HEK293 (cell line): Measurements from ENCODE around the gene PKN3.

ENCODE experiments used
- CTCF ChIA-PET: fragments of 350-600 bp; formaldehyde crosslinking; extraction: SDS; loops from one replicate; lab custom pipeline; 2021; ENCODE audit warnings: antibody characterized with exemption; lab: Yijun Ruan, JAX
- POLR2A ChIA-PET: fragments of 300-600 bp; formaldehyde crosslinking; extraction: SDS; loops from one replicate; lab custom pipeline; 2020; ENCODE audit warnings: antibody characterized with exemption, inconsistent platforms; lab: Yijun Ruan, JAX
- H3K27ac ChIP-seq: fragments of 200-500 bp; sonication (Bioruptor generic); 2 replicates; pipeline ENCODE4 v1.5.1; 2014; ENCODE audit warnings: low read depth, low read length, control low read depth, inconsistent platforms; ENCODE audit errors: extremely low read depth
- H3K36me3 ChIP-seq, 2 experiments: fragments of 200-500 bp in 1 of 2; sonication (Bioruptor generic) in 1 of 2; 1 replicate in 1 of 2; 2 replicates in 1 of 2; pipeline ENCODE4 v1.5.1; 2014 to 2017; ENCODE audit warnings: inconsistent platforms in 2 of 2, low read length in 2 of 2; ENCODE audit not compliant: control insufficient read depth in 2 of 2, insufficient read depth in 1 of 2
- H3K4me1 ChIP-seq: fragments of 200-500 bp; sonication (Bioruptor generic); 2 replicates; pipeline ENCODE4 v1.5.1; 2014; ENCODE audit warnings: mild to moderate bottlenecking, low read length, inconsistent platforms; ENCODE audit not compliant: control insufficient read depth, insufficient read depth
- H3K4me3 ChIP-seq: 2 replicates; pipeline ENCODE4 v1.5.1; 2011; ENCODE audit warnings: low read depth, mild to moderate bottlenecking, control low read depth, low read length, moderate library complexity
- H3K9me3 ChIP-seq: fragments of 200-500 bp; sonication (Bioruptor generic); 2 replicates; pipeline ENCODE4 v1.5.1; 2014; ENCODE audit warnings: low read depth, low read length, inconsistent platforms; ENCODE audit not compliant: control insufficient read depth, insufficient read depth
- GFI1B ChIP-seq: fragments of 450-650 bp; formaldehyde crosslinking; IDR thresholded peaks from 2 replicates; pipeline ENCODE4 v1.5.1; 2016; ENCODE audit warnings: missing biosample characterization, missing genetic modification characterization
- PRDM10 ChIP-seq: fragments of 450-650 bp; formaldehyde crosslinking; IDR thresholded peaks from 2 replicates; pipeline ENCODE4 v1.5.1; 2016; ENCODE audit warnings: missing biosample characterization, missing genetic modification characterization
- SP3 ChIP-seq: fragments of 450-650 bp; formaldehyde crosslinking; IDR thresholded peaks from 2 replicates; pipeline ENCODE4 v1.5.1; 2016; ENCODE audit warnings: missing biosample characterization, missing genetic modification characterization
- YY2 ChIP-seq: fragments of 450-650 bp; formaldehyde crosslinking; IDR thresholded peaks from 2 replicates; pipeline ENCODE4 v1.5.1; 2016; ENCODE audit warnings: missing biosample characterization, missing genetic modification characterization
- ZBTB17 ChIP-seq: fragments of 450-650 bp; formaldehyde crosslinking; IDR thresholded peaks from 2 replicates; pipeline ENCODE4 v1.5.1; 2016; ENCODE audit warnings: missing biosample characterization, missing genetic modification characterization
- ZBTB20 ChIP-seq: fragments of 450-650 bp; formaldehyde crosslinking; IDR thresholded peaks from 2 replicates; pipeline ENCODE4 v1.5.1; 2016; ENCODE audit warnings: missing biosample characterization, missing genetic modification characterization
- ZFHX2 ChIP-seq: fragments of 450-650 bp; formaldehyde crosslinking; conservative IDR thresholded peaks from 2 replicates; pipeline ENCODE4 v1.5.1; 2016; ENCODE audit warnings: missing biosample characterization, missing genetic modification characterization
- ZNF132 ChIP-seq: fragments of 450-650 bp; formaldehyde crosslinking; IDR thresholded peaks from 2 replicates; pipeline ENCODE4 v1.5.1; 2017; ENCODE audit warnings: missing biosample characterization, missing genetic modification characterization, borderline replicate concordance
- ZNF585B ChIP-seq: fragments of 450-650 bp; formaldehyde crosslinking; IDR thresholded peaks from 2 replicates; pipeline ENCODE4 v1.5.1; 2016; ENCODE audit warnings: missing biosample characterization, missing genetic modification characterization
- ZNF600 ChIP-seq: fragments of 450-650 bp; formaldehyde crosslinking; IDR thresholded peaks from 2 replicates; pipeline ENCODE4 v1.5.1; 2016; ENCODE audit warnings: missing biosample characterization, missing genetic modification characterization
- ZNF837 ChIP-seq: fragments of 450-650 bp; formaldehyde crosslinking; IDR thresholded peaks from 2 replicates; pipeline ENCODE4 v1.5.1; 2016; ENCODE audit warnings: missing biosample characterization, missing genetic modification characterization
- TF ChIP-seq, protein P1 (sequence below): fragments of 450-650 bp; formaldehyde crosslinking; conservative IDR thresholded peaks from 2 replicates; pipeline ENCODE4 v1.5.1; 2016; ENCODE audit warnings: low read depth, missing biosample characterization, missing genetic modification characterization
- TF ChIP-seq, protein P2 (sequence below): fragments of 450-650 bp; formaldehyde crosslinking; IDR thresholded peaks from 2 replicates; pipeline ENCODE4 v1.5.1; 2017; ENCODE audit warnings: missing biosample characterization, mild to moderate bottlenecking, missing genetic modification characterization, moderate library complexity

The PKN3 gene

GRCh38 chr9:128702949-128703615 is 779 bp downstream of the PKN3 start (continued):
- TF ChIP-seq, protein P1, sequence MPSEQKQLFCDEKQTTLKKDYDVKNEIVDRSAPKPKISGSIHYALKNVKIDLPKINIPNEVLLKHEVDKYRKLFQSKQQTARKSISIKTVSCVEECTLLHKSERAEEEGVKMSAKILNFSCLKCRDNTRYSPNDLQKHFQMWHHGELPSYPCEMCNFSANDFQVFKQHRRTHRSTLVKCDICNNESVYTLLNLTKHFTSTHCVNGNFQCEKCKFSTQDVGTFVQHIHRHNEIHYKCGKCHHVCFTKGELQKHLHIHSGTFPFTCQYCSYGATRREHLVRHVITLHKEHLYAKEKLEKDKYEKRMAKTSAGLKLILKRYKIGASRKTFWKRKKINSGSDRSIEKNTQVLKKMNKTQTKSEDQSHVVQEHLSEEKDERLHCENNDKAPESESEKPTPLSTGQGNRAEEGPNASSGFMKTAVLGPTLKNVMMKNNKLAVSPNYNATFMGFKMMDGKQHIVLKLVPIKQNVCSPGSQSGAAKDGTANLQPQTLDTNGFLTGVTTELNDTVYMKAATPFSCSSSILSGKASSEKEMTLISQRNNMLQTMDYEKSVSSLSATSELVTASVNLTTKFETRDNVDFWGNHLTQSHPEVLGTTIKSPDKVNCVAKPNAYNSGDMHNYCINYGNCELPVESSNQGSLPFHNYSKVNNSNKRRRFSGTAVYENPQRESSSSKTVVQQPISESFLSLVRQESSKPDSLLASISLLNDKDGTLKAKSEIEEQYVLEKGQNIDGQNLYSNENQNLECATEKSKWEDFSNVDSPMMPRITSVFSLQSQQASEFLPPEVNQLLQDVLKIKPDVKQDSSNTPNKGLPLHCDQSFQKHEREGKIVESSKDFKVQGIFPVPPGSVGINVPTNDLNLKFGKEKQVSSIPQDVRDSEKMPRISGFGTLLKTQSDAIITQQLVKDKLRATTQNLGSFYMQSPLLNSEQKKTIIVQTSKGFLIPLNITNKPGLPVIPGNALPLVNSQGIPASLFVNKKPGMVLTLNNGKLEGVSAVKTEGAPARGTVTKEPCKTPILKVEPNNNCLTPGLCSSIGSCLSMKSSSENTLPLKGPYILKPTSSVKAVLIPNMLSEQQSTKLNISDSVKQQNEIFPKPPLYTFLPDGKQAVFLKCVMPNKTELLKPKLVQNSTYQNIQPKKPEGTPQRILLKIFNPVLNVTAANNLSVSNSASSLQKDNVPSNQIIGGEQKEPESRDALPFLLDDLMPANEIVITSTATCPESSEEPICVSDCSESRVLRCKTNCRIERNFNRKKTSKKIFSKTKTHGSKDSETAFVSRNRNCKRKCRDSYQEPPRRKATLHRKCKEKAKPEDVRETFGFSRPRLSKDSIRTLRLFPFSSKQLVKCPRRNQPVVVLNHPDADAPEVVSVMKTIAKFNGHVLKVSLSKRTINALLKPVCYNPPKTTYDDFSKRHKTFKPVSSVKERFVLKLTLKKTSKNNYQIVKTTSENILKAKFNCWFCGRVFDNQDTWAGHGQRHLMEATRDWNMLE (tag by site-specific recombination): no peak
- TF ChIP-seq ZBTB20 (tag by site-specific recombination): peak; percentile 94

- peak overlapping the region; percentile 80; the same call in 1 of the 2 replicates for H3K27ac ChIP-seq
- POLR2A ChIA-PET: interaction anchor here (0.6 to 3.7 kb wide), 3 partner anchors 15 to 82 kb away, joined by 3 to 22 read pairs (median 4); partner anchors contain the start of genes SET and ZDHHC12
- H3K4me3 ChIP-seq: peak overlapping the region; percentile 79
- H3K36me3 ChIP-seq: peaks cover 0 to 27% of the 10 kb centered on the region in 2 experiments; a peak in 2 of 3 replicates
- TF ChIP-seq ZNF837 (tag by site-specific recombination): no peak
- 0 out of 2 replicates have a peak, but pooled peaks have one; percentile 4 for TF ChIP-seq ZBTB17
- TF ChIP-seq SP3: 0 out of 2 replicates have a peak, but pooled peaks have one; percentile 32
- 0 out of 2 replicates have a peak, but pooled peaks have one; percentile 49 for TF ChIP-seq PRDM10 (tag by site-specific recombination)
- no peak for TF ChIP-seq ZNF585B (tag by site-specific recombination)
- TF ChIP-seq ZNF600 (tag by site-specific recombination): 0 out of 2 replicates have a peak, but pooled peaks have one; percentile 5
- TF ChIP-seq, protein P2, sequence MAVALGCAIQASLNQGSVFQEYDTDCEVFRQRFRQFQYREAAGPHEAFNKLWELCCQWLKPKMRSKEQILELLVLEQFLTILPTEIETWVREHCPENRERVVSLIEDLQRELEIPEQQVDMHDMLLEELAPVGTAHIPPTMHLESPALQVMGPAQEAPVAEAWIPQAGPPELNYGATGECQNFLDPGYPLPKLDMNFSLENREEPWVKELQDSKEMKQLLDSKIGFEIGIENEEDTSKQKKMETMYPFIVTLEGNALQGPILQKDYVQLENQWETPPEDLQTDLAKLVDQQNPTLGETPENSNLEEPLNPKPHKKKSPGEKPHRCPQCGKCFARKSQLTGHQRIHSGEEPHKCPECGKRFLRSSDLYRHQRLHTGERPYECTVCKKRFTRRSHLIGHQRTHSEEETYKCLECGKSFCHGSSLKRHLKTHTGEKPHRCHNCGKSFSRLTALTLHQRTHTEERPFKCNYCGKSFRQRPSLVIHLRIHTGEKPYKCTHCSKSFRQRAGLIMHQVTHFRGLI: peak; percentile 70
- TF ChIP-seq ZFHX2 (tag by site-specific recombination): 0 out of 2 replicates have a peak, but pooled peaks have one; percentile 4
- TF ChIP-seq YY2 (tag by site-specific recombination): 0 out of 2 replicates have a peak, but pooled peaks have one; percentile 4
- TF ChIP-seq GFI1B (tag by site-specific recombination): 0 out of 2 replicates have a peak, but pooled peaks have one; percentile 4
- TF ChIP-seq ZNF132: no peak
- no peaks in the 10 kb centered on the region for H3K4me1 ChIP-seq
- no peaks in the 10 kb centered on the region for H3K9me3 ChIP-seq
- CTCF ChIA-PET: interaction anchor here (1.3 to 1.4 kb wide), 2 partner anchors 13 to 69 kb away, joined by 3 read pairs; no protein-coding TSS in a partner anchor
These were observed 1.5 kb downstream of the PKN3 start for GRCh38 chr9:128703616-128704355.
